NAMALWA (cell line): ENCODE results near the gene APBA2.
"Not testable (repeated sequence)": the region's sequence is repeated elsewhere in the genome, so short reads cannot be mapped to it uniquely, and the experiment has no call there.

ENCODE experiments used
- DNase-seq: peaks from one replicate; pipeline ENCODE4 v3.0.0-alpha.2; 2015; ENCODE audit warnings: low spot score

APBA2 gene

GRCh38 chr15:28885630-28886430, at the start of gene APBA2:
APBA2 (plus strand) TSS chr15:28885974; CDS start chr15:29053885, 167,911 bp downstream.
- no peak for DNase-seq

DNA sequence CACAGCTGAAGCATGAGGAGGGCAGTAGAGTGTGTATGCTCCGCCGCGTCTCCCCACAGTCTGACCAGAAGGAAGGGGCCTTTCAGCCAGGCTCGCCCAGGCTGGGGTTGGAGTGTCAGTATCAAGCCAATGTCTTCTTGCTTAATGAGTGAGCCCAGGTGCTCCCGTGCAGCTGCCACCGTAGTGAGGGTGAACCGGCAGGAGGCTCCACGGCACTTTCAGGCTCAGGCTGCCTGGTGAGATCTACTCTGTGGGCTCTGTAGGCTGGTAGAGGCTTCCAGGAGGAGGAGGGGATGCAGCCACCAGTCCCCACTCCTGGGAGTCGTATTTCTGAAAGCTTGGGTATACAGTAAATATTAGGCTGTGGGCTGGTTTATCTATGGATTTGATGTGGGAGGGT, 45.5 kb upstream of the APBA2 start:
- DNase-seq = not testable (repeated sequence)

- DNase-seq = not testable (repeated sequence)
These were observed 43.6 kb upstream of the APBA2 start for GRCh38 chr15:28842210-28842609.

- not testable (repeated sequence) for DNase-seq
These were observed 42.3 kb upstream of the APBA2 start for GRCh38 chr15:28843520-28843919.

- DNase-seq = not testable (repeated sequence)
These were observed 41.6 kb upstream of the APBA2 start for GRCh38 chr15:28844147-28844546.

DNA sequence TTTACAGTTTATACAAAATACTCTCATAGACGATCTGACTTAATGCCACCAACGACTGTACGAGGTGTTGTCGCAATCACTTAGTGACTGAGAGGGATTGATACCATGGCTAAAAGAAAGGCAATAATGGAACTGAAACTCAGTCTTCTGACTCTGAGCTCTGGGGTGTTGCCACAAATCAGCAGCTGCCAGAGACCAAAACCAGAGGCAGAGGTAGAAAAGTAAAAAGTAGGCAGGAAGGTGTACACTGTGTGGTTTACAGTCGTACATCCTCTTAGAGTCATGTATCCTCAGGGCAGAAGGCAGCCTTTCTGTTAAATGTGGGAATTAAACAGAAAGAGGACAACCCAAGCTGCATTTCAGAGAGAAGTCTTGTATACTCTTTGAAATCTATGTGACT, 38.5 kb upstream of the APBA2 start:
- DNase-seq = not testable (repeated sequence)

DNA sequence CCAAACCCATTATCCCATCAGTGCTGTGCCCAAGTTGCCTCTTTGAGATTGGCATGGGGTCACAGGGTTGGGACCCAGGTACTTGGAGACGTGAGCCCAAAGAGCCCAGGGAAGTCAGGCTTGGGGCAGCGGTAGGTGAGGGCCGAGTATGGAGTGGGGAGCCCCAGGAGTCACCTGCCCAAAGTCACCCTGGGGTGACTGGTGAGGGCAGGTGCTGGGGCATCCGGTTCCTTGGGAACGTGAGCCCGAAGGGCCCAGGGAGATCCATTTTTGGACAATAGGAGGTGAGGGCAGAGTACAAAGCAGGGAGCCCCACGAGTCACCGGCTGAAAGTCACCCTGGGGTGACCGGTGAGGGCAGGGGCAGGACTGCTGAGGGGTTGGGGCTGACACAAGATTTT, 37.8 kb upstream of the APBA2 start:
- DNase-seq = not testable (repeated sequence)

DNA sequence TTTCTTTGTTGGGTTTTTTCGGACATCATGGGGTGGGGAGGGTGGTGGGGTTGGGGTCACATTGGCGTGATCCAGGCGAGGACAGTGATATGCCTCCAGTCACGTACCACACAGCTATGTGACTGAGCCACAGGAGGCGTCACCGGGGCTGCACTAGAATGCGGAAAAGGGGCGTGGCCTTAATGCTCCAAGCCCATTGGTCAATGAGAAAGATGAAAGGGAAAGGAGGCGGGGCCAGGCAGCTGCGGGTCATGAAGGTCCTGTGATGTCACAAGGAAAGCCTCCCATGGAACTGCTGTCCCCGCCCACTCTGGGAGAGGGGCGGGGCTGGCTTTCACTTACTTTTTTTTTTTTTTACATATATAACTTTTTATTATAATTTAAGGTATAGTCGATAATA, 37.3 kb upstream of the APBA2 start, which contains the start of gene GOLGA6L7:
Gene GOLGA6L7 (minus strand): TSS at position 124 of the 400 bp plus-strand sequence. CDS start 95 bp downstream, at position 29.
- peak; percentile 54 for DNase-seq

- not testable (repeated sequence) for DNase-seq
These were observed 36.5 kb upstream of the APBA2 start for GRCh38 chr15:28849271-28849670.

DNA sequence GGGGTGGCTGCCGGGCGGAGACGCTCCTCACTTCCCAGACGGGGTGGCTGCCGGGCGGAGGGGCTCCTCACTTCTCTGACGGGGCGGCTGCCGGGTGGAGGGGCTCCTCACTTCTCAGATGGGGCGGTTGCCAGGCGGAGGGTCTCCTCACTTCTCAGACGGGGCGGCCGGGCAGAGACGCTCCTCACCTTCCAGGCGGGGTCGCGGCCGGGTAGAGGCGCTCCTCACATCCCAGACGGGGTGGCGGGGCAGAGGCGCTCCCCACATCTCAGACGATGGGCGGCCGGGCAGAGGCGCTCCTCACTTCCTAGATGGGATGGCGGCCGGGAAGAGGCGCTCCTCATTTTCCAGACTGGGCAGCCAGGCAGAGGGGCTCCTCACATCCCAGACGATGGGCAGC, 36.0 kb upstream of the APBA2 start:
- not testable (repeated sequence) for DNase-seq

GRCh38 chr15:28853654-28854053, 32.1 kb upstream of the APBA2 start:
- not testable (repeated sequence) for DNase-seq

- not testable (repeated sequence) for DNase-seq
These were observed 31.2 kb upstream of the APBA2 start for GRCh38 chr15:28854578-28854977.

- no peak for DNase-seq
These were observed 24.7 kb upstream of the APBA2 start for GRCh38 chr15:28861031-28861534.

GRCh38 chr15:28861589-28862293, 24.0 kb upstream of the APBA2 start:
- DNase-seq = not testable (repeated sequence)

DNA sequence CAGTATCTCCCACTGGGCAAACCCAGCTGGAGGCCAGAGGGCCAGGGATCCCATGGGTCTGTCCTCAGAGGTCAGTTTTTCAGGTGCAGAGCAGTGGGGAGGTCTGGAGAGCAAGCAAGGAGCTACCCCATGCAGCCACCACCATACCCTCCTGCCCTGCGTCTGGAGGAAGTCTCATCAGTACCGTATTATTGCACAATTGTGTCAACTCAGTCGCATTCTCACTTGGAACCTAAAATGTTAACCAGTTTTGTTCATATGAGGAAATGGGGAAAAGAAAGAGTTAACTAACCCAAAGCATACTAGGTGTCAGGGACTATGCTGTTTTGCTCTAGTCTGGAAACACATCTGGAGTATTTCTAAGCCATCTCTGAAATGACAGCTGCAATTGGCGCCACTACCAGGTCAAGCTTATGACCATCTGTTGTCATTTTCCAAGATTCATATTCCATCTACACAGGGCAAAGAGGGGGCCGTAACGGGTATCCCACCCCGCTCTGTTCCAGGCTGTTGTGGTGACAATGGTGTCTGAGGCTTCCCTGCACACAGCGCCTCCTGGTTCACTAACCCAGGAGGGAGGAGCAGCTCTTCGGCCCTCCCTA, 16.9 kb upstream of the APBA2 start:
- DNase-seq = no peak

GRCh38 chr15:28871168-28871567, 14.6 kb upstream of the APBA2 start:
- no peak for DNase-seq

DNA sequence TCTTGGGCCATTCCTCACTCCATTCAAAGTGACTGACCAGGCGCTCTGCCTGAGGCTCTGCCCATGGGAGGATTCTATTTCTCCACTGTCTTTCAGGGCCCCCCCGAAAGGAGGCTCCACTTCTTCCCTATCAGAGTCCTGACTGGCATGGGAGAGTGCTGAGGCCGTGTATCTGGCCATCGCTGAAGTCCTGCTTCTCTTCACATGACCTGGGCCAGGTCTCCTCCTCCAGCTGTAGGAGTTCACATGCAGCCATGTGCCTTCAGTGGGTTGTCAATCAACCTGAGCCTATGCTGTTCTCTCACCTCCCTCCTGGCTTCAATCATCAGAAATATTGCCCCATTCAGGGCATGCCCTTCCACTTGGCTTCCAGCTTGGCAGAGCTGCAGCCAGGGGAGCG, 12.8 kb upstream of the APBA2 start:
- no peak for DNase-seq

DNA sequence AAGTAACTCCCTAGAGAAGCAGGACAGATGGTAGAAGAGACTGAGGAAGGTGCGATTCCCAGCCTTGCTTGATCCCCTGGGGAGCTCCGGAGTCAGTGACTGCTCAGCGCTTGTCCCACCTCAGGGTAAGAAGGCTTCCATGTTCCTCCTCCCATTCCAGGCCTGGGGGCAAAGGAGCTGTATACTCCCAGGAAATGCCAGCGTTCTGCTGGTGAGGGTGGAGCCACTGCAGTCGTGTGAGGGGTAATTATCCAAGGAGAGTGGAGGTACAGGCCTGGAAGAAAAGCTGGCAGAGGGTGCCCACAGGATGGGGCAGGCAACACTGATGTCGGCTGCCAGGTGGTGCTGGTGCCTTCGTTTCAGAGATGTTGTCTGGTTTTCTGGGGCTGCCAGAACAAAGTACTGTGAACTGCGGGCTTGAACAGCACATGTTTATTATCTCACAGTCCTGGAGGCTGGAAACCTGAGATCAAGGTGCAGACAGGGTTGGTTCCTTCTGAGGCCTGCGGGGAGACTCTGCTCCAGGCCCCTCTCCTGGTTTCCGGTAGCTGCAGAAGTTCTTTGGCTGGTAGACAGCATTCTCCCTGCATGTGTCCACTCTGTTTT, 12.1 kb upstream of the APBA2 start:
- no peak for DNase-seq

DNA sequence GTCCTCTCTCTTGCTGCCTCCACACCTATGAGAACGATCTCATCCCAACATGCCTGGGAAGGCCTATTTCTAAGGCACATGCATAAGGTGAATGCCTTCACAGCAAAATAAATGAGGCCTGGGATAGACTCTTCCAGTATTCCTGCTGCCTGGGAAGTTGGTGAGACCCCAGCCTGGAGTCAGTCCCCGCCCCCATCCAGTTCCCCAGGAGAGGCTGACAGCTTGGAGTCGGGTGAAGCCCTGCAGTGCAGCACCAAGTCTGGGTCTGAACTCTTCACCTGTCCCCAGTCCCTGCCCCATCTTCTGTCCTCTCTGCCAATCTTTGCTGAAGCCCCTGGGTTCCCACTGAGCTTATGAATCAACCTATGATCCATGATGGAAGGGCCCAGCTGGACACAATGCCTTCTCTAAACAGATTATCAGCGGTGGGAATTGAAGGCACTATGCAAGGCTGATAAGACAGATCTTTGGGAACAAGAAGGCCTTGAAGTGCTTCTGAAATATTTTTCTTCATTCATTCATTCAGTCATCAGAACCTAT, 10.2 kb upstream of the APBA2 start:
- no peak for DNase-seq

- DNase-seq = no peak
These were observed 9.5 kb upstream of the APBA2 start for GRCh38 chr15:28876131-28876844.

- DNase-seq = no peak
These were observed 9.0 kb upstream of the APBA2 start for GRCh38 chr15:28876845-28877185.
